ENCODE results near the gene BEST2. TPM values are rescaled to one million over a fixed set of nuclear protein-coding genes. Genes with fewer than 3 reads are reported as not detected.

BEST2 gene
- total RNA-seq, 2 donors from 2014 or later: 12.1 to 22.6 TPM

- no peaks in the 10 kb centered on the region for H3K9me3 ChIP-seq
- peak within 1 kb of the TSS; percentile 77 to 97 for H3K9ac ChIP-seq (ENCODE audit: low read depth in 2 of 2, low read length in 2 of 2)
- H3K4me3 ChIP-seq: peak within 1 kb of the TSS; percentile 82
- TF ChIP-seq CTCF (IDR thresholded peaks at IDR 0.05): no peak
- H3K36me3 ChIP-seq: no peaks in the 10 kb centered on the region
- peaks cover 7% of the 10 kb centered on the region for H3K4me1 ChIP-seq
- intact Hi-C loops (cut with DNase I): no loop called here
- no peaks in the 10 kb centered on the region for H3K27me3 ChIP-seq
- DNase-seq: peak; percentile 90
- H3K27ac ChIP-seq: no peak within 1 kb of the TSS
Measured at GRCh38 chr19:12806242-12807081, 54.9 kb downstream of the BEST2 start, which contains the start of gene RNASEH2A. TSS of gene RNASEH2A (plus strand) at chr19:12806584. CDS start at chr19:12806674, 90 bp downstream.

Small RNA genes lying within 50 kb of the gene (microRNA-seq; reads per million reads assigned to microRNA genes)
- gene MIR5684: not detected

Other genes starting within 250 kb of the BEST2 start
- gene ZNF564, start 200.3 kb upstream of the BEST2 start, total RNA-seq: 10 to 100 TPM; 14.8 to 17.4 TPM
- gene ZNF490, start 141.0 kb upstream of the BEST2 start, total RNA-seq: 1 to 10 TPM; 6.2 to 7.5 TPM
- gene ZNF791, start 140.9 kb upstream of the BEST2 start, total RNA-seq: 10 to 100 TPM; 17.9 to 20.5 TPM
- 10 to 100 TPM; 51.7 to 67.4 TPM for gene MAN2B1, start 85.0 kb upstream of the BEST2 start, total RNA-seq
- 10 to 100 TPM in 1 of 2 donors, 1 to 10 TPM in 1; 7.3 to 17.9 TPM for gene WDR83, start 85.0 kb upstream of the BEST2 start, total RNA-seq
- 10 to 100 TPM; 66.2 to 87.5 TPM for gene DHPS, start 69.9 kb upstream of the BEST2 start, total RNA-seq
- gene GNG14, start 63.8 kb upstream of the BEST2 start, total RNA-seq: not detected
- 10 to 100 TPM in 1 of 2 donors, 1 to 10 TPM in 1; 6.5 to 10.3 TPM for gene FBXW9, start 55.2 kb upstream of the BEST2 start, total RNA-seq
- 10 to 100 TPM; 46.7 to 65.5 TPM for gene TNPO2, start 27.9 kb upstream of the BEST2 start, total RNA-seq
- gene TRIR, start 17.1 kb upstream of the BEST2 start, total RNA-seq: 100 to 1,000 TPM; 130 to 217 TPM
- gene GET3, start 14.3 kb upstream of the BEST2 start, total RNA-seq: 10 to 100 TPM; 53.6 to 77.2 TPM
- 10 to 100 TPM; 54.8 to 72.0 TPM for gene HOOK2, start 23.8 kb downstream of the BEST2 start, total RNA-seq
- gene JUNB, start 39.7 kb downstream of the BEST2 start, total RNA-seq: 100 to 1,000 TPM; 113 to 173 TPM
- 100 to 1,000 TPM; 347 to 417 TPM for gene PRDX2, start 50.0 kb downstream of the BEST2 start, total RNA-seq
- 10 to 100 TPM in 1 of 2 donors, 1 to 10 TPM in 1; 6.5 to 18.5 TPM for gene THSD8, start 50.3 kb downstream of the BEST2 start, total RNA-seq
- gene RNASEH2A, start 54.8 kb downstream of the BEST2 start, total RNA-seq: 10 to 100 TPM in 1 of 2 donors, 1 to 10 TPM in 1; 8.8 to 44.8 TPM
- under 1 TPM in 1 of 2 donors, not detected in 1; 0.35 TPM for gene RTBDN, start 82.8 kb downstream of the BEST2 start, total RNA-seq
- gene MAST1, start 86.7 kb downstream of the BEST2 start, total RNA-seq: 1 to 10 TPM in 1 of 2 donors, under 1 TPM in 1; 0.42 to 1.4 TPM
- gene DNASE2, start 129.7 kb downstream of the BEST2 start, total RNA-seq: 10 to 100 TPM; 29.0 to 33.5 TPM
- gene KLF1, start 135.4 kb downstream of the BEST2 start, total RNA-seq: under 1 TPM in 1 of 2 donors, not detected in 1; 0.25 TPM
- gene GCDH, start 139.4 kb downstream of the BEST2 start, total RNA-seq: 10 to 100 TPM; 21.1 to 39.2 TPM
- under 1 TPM in 1 of 2 donors, not detected in 1; 0.32 TPM for gene SYCE2, start 167.5 kb downstream of the BEST2 start, total RNA-seq
- gene FARSA, start 181.9 kb downstream of the BEST2 start, total RNA-seq: 100 to 1,000 TPM in 1 of 2 donors, 10 to 100 TPM in 1; 46.9 to 111 TPM
- gene CALR, start 186.8 kb downstream of the BEST2 start, total RNA-seq: 1,000 to 10,000 TPM in 1 of 2 donors, 100 to 1,000 TPM in 1; 682 to 1,848 TPM
- 100 to 1,000 TPM in 1 of 2 donors, 10 to 100 TPM in 1; 78.5 to 121 TPM for gene RAD23A, start 194.1 kb downstream of the BEST2 start, total RNA-seq
- gene GADD45GIP1, start 205.4 kb downstream of the BEST2 start, total RNA-seq: 10 to 100 TPM; 16.1 to 41.9 TPM
- under 1 TPM; 0.19 to 0.27 TPM for gene DAND5, start 217.8 kb downstream of the BEST2 start, total RNA-seq
- 10 to 100 TPM; 70.9 to 73.8 TPM for gene NFIX, start 243.7 kb downstream of the BEST2 start, total RNA-seq

Data from colonic mucosa (tissue), 4 donors.